ENCODE results near the gene BET1.

The BET1 gene

GRCh38 chr7:93955304-93955703, 48.9 kb downstream of the BET1 start:
- no peak for DNase-seq

- no peak for DNase-seq
Measured at GRCh38 chr7:93949423-93949822, 54.7 kb downstream of the BET1 start.

GRCh38 chr7:93948873-93949272, 55.3 kb downstream of the BET1 start:
- DNase-seq: no peak

GRCh38 chr7:93948106-93948505, 56.0 kb downstream of the BET1 start:
- no peak for DNase-seq

GRCh38 chr7:93945756-93946535, 58.2 kb downstream of the BET1 start:
- no peak for DNase-seq

- no peak for DNase-seq
Measured at GRCh38 chr7:93945083-93945482, 59.1 kb downstream of the BET1 start.

- DNase-seq: no peak
Measured at GRCh38 chr7:93944673-93945072, 59.5 kb downstream of the BET1 start.

- no peak for DNase-seq
Measured at GRCh38 chr7:93943816-93944540, 60.2 kb downstream of the BET1 start.

All from cerebellar nuclear complex (tissue), 1 donor.